HG02840 (cell line): ENCODE results near the gene RNU6-8.

Experiments
- ATAC-seq: cut with Tn5 transposase; IDR thresholded peaks from one replicate; pipeline ENCODE4 v1.9.1; 2021; ENCODE audit warnings: mild to moderate bottlenecking, moderate library complexity, moderate number of reproducible peaks; ENCODE audit not compliant: unreplicated experiment, low FRiP score

RNU6-8 gene

DNA sequence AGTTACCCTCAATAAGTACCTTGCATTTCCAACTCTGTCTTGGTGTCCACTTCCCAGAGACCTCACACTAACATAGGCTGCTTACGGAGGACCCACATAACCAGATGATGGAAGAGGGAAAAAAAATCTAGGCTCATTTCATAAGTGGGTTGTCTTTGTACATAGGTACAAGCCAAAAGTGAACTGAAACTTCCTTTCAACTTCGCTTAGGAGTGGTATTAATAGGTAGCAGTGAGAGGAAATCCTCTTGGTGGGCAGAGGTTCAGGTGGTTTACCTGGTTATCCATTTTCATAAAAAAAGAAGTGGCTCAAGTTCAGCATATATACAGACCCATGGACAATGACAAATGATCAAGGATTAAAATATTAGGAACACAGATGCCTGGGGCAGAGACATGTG, 37.0 kb downstream of the RNU6-8 start:
- ATAC-seq = no peak
